ENCODE data around the gene TMX4. TPM values are rescaled to one million over a fixed set of nuclear protein-coding genes. Genes with fewer than 3 reads are reported as not detected.

TMX4 gene
- total and polyA plus RNA-seq, 2 of the 4 experiments (the other 2 are of a cell fraction) = 5.4 to 13.6 TPM

- Histone ChIP-seq H3K14ac (replicated peaks; ENCODE audit: low read depth, low read length) (no peak overlapping the region), H2BK15ac (ENCODE audit: low read depth, low read length) (no peak overlapping the region), H3K9me3 (ENCODE audit: control insufficient read depth, insufficient read depth, low read length) (no peaks in the 10 kb centered on the region), H2BK20ac (ENCODE audit: low read depth, low read length) (no peak overlapping the region), H3K4me3 (ENCODE audit: insufficient read depth, low read depth, low read length) (no peak overlapping the region), H3K79me1 (ENCODE audit: low read depth in 1 of 2, low read length in 2 of 2) (peaks cover 3 to 8% of the 10 kb centered on the region in 2 experiments), H3K36me3 (ENCODE audit: control insufficient read depth, insufficient read depth, low read length) (no peaks in the 10 kb centered on the region), H3K18ac (ENCODE audit: low read depth, low read length) (no peak overlapping the region), H4K91ac (ENCODE audit: insufficient read depth, low read depth, low read length) (no peak overlapping the region), H3K27ac (ENCODE audit: insufficient read depth, low read length) (no peak overlapping the region), H2AK9ac (replicated peaks; ENCODE audit: low read depth, low read length, poor library complexity) (no peak overlapping the region), H3K56ac (ENCODE audit: extremely low read depth, insufficient read depth, low read length) (no peak overlapping the region), H3K27me3 (ENCODE audit: control insufficient read depth, insufficient read depth, low read length) (no peaks in the 10 kb centered on the region; the same call in 1 of the 2 replicates), H4K5ac (ENCODE audit: low read depth, low read length) (no peak overlapping the region), H3K9ac (ENCODE audit: low read depth, low read length) (no peak overlapping the region), H2AFZ (replicated peaks; ENCODE audit: low read length, poor library complexity) (no peak overlapping the region), H3K4me2 (ENCODE audit: low read depth, low read length) (no peak overlapping the region), H3K4ac (ENCODE audit: low read depth, low read length) (no peak overlapping the region), H4K8ac (ENCODE audit: low read depth in 2 of 2, low read length in 2 of 2) (no peak overlapping the region), H2AK5ac (ENCODE audit: low read depth, low read length) (no peak overlapping the region), H3K9me1 (ENCODE audit: insufficient read depth, low read length) (no peaks in the 10 kb centered on the region), H2BK120ac (ENCODE audit: low read depth, low read length) (no peak overlapping the region), H2BK5ac (ENCODE audit: low read depth, low read length, poor library complexity, severe bottlenecking) (no peak overlapping the region), H3K23ac (ENCODE audit: low read depth, low read length) (no peak overlapping the region), H4K20me1 (ENCODE audit: insufficient read depth, low read length) (no peaks in the 10 kb centered on the region), H3K4me1 (ENCODE audit: control insufficient read depth, insufficient read depth, low read length) (no peaks in the 10 kb centered on the region)
- intact Hi-C loops (cut with micrococcal nuclease) (no loop called here), dilution Hi-C loops (cut with HindIII; ENCODE audit: low sequenced_read_pairs, unreplicated experiment) (no loop called here), in situ Hi-C loops (cut with MboI; ENCODE audit: low sequenced_read_pairs) (no loop called here)
- BruUV-seq (replicated peaks) = no TSS peak
- DNase-seq = no peak
- ATAC-seq (ENCODE audit: low read depth) = no peak
- ChIA-PET POLR2A (ENCODE audit: unreplicated experiment) (no interaction called here), CTCF (interaction anchor here (1.0 kb wide), 1 partner anchor 84 kb away, joined by 3 read pairs; no protein-coding TSS in a partner anchor)
- no CpG with 5 or more reads among the region's 3 CpGs for WGBS, 2 experiments (ENCODE audit: extremely low coverage in 2 of 2, insufficient read length in 1 of 2)
- TF ChIP-seq CHD1 (IDR thresholded peaks at IDR 0.05; ENCODE audit: low read depth, low read length) (no peak), RAD21 (IDR thresholded peaks at IDR 0.05; ENCODE audit: low read length) (no peak), RFX5 (IDR thresholded peaks at IDR 0.05; ENCODE audit: low read depth, low read length) (no peak), MAZ (IDR thresholded peaks at IDR 0.05; ENCODE audit: borderline replicate concordance, low read depth, low read length) (no peak), MXI1 (IDR thresholded peaks at IDR 0.05; ENCODE audit: borderline replicate concordance, low read depth, low read length) (no peak), CEBPB (IDR thresholded peaks at IDR 0.05; ENCODE audit: low read depth, low read length) (no peak), SMC3 (IDR thresholded peaks at IDR 0.05; ENCODE audit: low read depth, low read length) (no peak), BHLHE40 (IDR thresholded peaks at IDR 0.05; ENCODE audit: low read depth, low read length) (no peak)
Measured at GRCh38 chr20:8020314-8021079, 936 bp upstream of the TMX4 start.

Data from IMR-90 (cell line).